SU-DHL-6 (cell line): ENCODE measurements around the gene PRKCE.

Source experiments
- H2AFZ ChIP-seq: fragments of 200-600 bp; sonication (generic); 2 replicates; pipeline ENCODE4 v1.6.1; 2014; ENCODE audit warnings: low read depth, mild to moderate bottlenecking, moderate library complexity, mixed read lengths, antibody characterized with exemption, low read length; ENCODE audit not compliant: severe bottlenecking
- H3F3A ChIP-seq: fragments of 200-600 bp; shearing (Covaris generic); 2 replicates; pipeline ENCODE4 v1.6.0; 2016; ENCODE audit warnings: antibody characterized with exemption, mild to moderate bottlenecking; ENCODE audit not compliant: insufficient read depth
- H3K27ac ChIP-seq: fragments of 200-600 bp; sonication (generic); 2 replicates; pipeline ENCODE4 v1.5.1; 2016; ENCODE audit warnings: low read depth, mild to moderate bottlenecking, low read length, moderate library complexity, mixed read lengths
- H3K27me3 ChIP-seq: fragments of 200-600 bp; sonication (generic), shearing (Covaris generic); 2 replicates; pipeline ENCODE4 v1.6.0; 2014; ENCODE audit warnings: mild to moderate bottlenecking, low read length
- H3K36me3 ChIP-seq: fragments of 200-600 bp; sonication (generic); 2 replicates; pipeline ENCODE4 v1.6.1; 2014; ENCODE audit warnings: mild to moderate bottlenecking, low read length, mixed read lengths
- H3K4me2 ChIP-seq: fragments of 300-600, 200-600 bp; shearing (Covaris generic), sonication (generic); 2 replicates; pipeline ENCODE4 v1.6.0; 2014; ENCODE audit warnings: low read length, low read depth, mild to moderate bottlenecking; ENCODE audit not compliant: poor library complexity, severe bottlenecking
- H3K4me3 ChIP-seq: fragments of 200-600 bp; sonication (generic); 2 replicates; pipeline ENCODE4 v1.5.1; 2014; ENCODE audit warnings: antibody characterized with exemption, low read length, mild to moderate bottlenecking, mixed read lengths; ENCODE audit not compliant: insufficient read depth, poor library complexity, severe bottlenecking
- H3K79me2 ChIP-seq: fragments of 200-600 bp; sonication (generic); 2 replicates; pipeline ENCODE4 v1.6.1; 2014; ENCODE audit warnings: mild to moderate bottlenecking, low read length, moderate library complexity; ENCODE audit not compliant: insufficient read depth
- H3K9ac ChIP-seq: fragments of 200-600 bp; sonication (generic); 2 replicates; pipeline ENCODE4 v1.7.0; 2014; ENCODE audit warnings: mild to moderate bottlenecking, low read length
- H3K9me2 ChIP-seq: fragments of 200-600 bp; sonication (generic); replicated peaks from 2 replicates; pipeline ENCODE4 v1.6.1; 2014; ENCODE audit warnings: low read length; ENCODE audit not compliant: insufficient read depth
- H3K9me3 ChIP-seq: fragments of 200-600 bp; sonication (generic); 2 replicates; pipeline ENCODE4 v1.6.1; 2014; ENCODE audit warnings: low read length, mixed read lengths; ENCODE audit not compliant: insufficient read depth
- H4K20me1 ChIP-seq: fragments of 200-600 bp; sonication (generic); 2 replicates; pipeline ENCODE4 v1.6.1; 2014; ENCODE audit warnings: low read depth, mild to moderate bottlenecking, antibody characterized with exemption, low read length, moderate library complexity, mixed read lengths
- CTCF ChIP-seq: fragments of 200-600 bp; sonication (generic); IDR thresholded peaks from one replicate; pipeline ENCODE4 v1.5.1; 2017; ENCODE audit warnings: antibody characterized with exemption, mild to moderate bottlenecking, low read length, moderate library complexity; ENCODE audit not compliant: insufficient read depth, poor library complexity, severe bottlenecking
- EZH2phosphoT487 ChIP-seq: fragments of 200-600 bp; sonication (generic), shearing (Covaris generic); conservative IDR thresholded peaks from 2 replicates; pipeline ENCODE4 v1.6.1; 2018; ENCODE audit warnings: mild to moderate bottlenecking, antibody characterized with exemption, low read length, moderate library complexity, mixed read lengths

Gene PRKCE

GRCh38 chr2:45845566-45845965 lies 194.1 kb downstream of the PRKCE start:
- H3K79me2 ChIP-seq = no peaks in the 10 kb centered on the region
- TF ChIP-seq CTCF = no peak
- no peak for TF ChIP-seq EZH2phosphoT487

GRCh38 chr2:45849491-45850283 lies 198.2 kb downstream of the PRKCE start:
- Histone ChIP-seq H3K4me3 (no peak overlapping the region), H3K4me2 (no peak overlapping the region), H4K20me1 (no peaks in the 10 kb centered on the region), H3K9me3 (no peaks in the 10 kb centered on the region), H3K36me3 (no peaks in the 10 kb centered on the region), H3K9ac (no peak overlapping the region), H3K9me2 (no peaks in the 10 kb centered on the region), H3K79me2 (no peaks in the 10 kb centered on the region), H2AFZ (no peak overlapping the region), H3K27ac (no peak overlapping the region), H3K27me3 (no peaks in the 10 kb centered on the region), H3F3A (no peaks in the 10 kb centered on the region)
- no peak for TF ChIP-seq EZH2phosphoT487
- no peak for TF ChIP-seq CTCF

More at GRCh38 chr2:45845566-45845965, 194.1 kb downstream of the PRKCE start:
- Histone ChIP-seq H3K9me2 (no peaks in the 10 kb centered on the region), H3K27ac (no peak overlapping the region), H3K9me3 (no peaks in the 10 kb centered on the region), H2AFZ (no peak overlapping the region), H3K9ac (no peak overlapping the region), H4K20me1 (no peaks in the 10 kb centered on the region), H3K4me2 (no peak overlapping the region), H3K4me3 (no peak overlapping the region), H3F3A (no peaks in the 10 kb centered on the region), H3K27me3 (no peaks in the 10 kb centered on the region), H3K36me3 (no peaks in the 10 kb centered on the region)

GRCh38 chr2:45850558-45850957 lies 199.1 kb downstream of the PRKCE start:
- no peak overlapping the region for H3K27ac ChIP-seq
- no peaks in the 10 kb centered on the region for H4K20me1 ChIP-seq
- H3K4me2 ChIP-seq = no peak overlapping the region

More at GRCh38 chr2:45850558-45850957, 199.1 kb downstream of the PRKCE start:
- Histone ChIP-seq H3K36me3 (no peaks in the 10 kb centered on the region), H3K9me3 (no peaks in the 10 kb centered on the region), H3K9me2 (no peaks in the 10 kb centered on the region), H3K79me2 (no peaks in the 10 kb centered on the region), H2AFZ (no peak overlapping the region), H3K9ac (no peak overlapping the region), H3K27me3 (no peaks in the 10 kb centered on the region), H3K4me3 (no peak overlapping the region), H3F3A (no peaks in the 10 kb centered on the region)
- TF ChIP-seq CTCF = no peak
- TF ChIP-seq EZH2phosphoT487 = no peak
